GM18870 (cell line): ENCODE results near the gene SHLD3.
A peak's percentile ranks its signal among the peaks of the same experiment; 100 is the strongest.
"Not testable (repeated sequence)": the region's sequence is repeated elsewhere in the genome, so short reads cannot be mapped to it uniquely, and the experiment has no call there.

Experiments
- ATAC-seq: cut with Tn5 transposase; IDR thresholded peaks from one replicate; pipeline ENCODE4 v1.9.1; 2021; ENCODE audit warnings: moderate library complexity; ENCODE audit not compliant: unreplicated experiment

SHLD3 gene, protein sequence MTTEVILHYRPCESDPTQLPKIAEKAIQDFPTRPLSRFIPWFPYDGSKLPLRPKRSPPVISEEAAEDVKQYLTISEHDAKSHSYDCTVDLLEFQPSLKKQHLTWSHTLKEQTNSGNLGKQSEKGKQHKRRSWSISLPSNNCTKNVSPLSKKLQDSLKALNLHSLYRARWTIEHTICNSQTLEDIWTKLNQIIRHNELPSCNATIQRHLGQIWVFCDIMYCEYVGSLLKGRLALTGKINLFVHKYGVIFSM

DNA sequence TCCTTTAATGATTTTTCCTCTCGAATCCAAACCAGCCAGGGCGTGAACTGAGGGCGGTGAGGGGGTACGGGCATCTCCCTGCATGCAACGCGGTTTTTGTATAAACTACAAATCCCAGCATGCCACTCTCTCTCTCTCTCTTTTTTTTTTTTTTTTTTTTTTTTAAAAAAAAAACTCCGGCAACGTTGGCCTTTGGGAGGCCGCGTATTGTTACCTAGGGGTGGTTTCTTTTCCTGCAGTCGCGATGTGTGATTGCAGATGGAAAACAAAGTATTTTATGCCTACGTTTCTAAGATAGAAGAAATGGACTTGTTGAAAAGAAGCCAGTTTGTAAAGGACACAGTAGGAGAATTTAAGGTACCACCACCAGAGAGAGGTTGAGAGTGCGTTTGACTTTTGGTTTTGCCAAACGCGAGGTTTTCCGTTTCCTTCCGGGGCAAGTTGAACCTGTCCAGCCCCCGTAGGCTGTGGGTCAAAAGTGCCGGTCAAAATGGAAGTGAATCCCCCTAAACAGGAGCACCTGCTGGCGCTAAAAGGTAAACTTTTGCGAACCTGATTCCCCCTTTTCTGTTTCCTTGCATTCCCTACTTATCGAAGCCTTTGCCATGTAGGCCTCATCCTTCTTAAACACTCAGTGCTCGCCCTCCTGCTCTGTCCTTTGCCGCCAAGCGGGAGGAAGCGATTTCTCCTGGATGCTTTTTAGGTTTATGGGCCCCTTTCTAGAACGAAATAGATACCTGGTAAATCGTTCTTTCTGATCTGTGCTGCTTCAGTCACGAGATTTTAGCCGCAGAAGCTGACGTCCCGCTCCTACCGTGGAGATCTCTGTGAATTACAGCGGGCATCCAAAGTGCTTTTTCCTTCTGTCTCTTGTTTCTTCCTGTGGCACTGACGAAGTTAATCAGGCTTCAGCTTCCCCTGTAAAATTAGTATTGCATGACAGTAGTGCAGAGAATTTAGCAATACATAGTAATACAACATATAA lies at the start of gene SHLD3, which contains the start of gene TRAPPC13:
SHLD3 (plus strand) TSS at position 457 of the 985 bp plus-strand sequence. CDS start 4,561 bp downstream, outside the sequence.
TRAPPC13 (plus strand) TSS at position 457 of the 985 bp plus-strand sequence; CDS start at position 491, 34 bp downstream.
- peak; percentile 76 for ATAC-seq

DNA sequence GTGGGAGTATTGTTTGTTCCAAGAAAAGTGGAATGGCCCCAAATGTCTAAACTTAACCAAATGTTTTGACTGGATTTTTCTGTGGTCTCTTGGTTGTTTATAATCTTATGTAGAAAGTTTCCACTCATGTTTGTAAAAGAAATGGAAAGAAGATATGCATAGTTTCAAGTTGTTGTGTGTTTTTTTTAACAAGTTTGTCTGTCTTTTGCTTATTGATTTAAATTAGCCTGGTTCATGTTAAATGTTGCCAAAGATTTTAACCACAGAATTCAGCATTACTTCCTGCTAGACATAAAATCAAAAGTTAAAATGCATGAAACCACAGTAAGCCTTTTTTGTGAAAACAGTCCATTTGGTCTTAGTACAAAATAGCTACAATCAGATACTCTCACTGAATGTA lies 47.7 kb upstream of the SHLD3 start:
- ATAC-seq, result no peak

DNA sequence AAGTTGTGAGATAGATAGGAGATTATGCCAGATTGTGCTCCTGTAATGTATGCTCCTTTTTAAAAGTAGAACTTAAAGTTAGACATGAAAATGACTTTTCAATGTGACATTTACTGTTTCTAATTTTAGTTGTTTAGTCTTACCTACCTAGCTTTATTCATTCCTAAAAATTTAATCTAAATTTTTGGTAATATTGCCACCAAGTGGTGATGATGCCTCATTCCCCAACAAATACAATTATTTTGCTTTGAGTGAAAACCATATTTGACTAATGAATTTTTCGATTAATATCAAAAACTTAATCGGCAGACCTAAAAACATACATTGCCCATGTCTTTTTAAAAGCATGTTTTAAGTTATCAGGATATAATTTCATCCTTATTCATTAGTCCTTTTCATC lies 36.1 kb upstream of the SHLD3 start:
- ATAC-seq, result no peak

GRCh38 chr5:65601761-65602160 lies 23.1 kb upstream of the SHLD3 start:
- not testable (repeated sequence) for ATAC-seq

- ATAC-seq, result no peak
Observed at GRCh38 chr5:65611524-65611923, 13.3 kb upstream of the SHLD3 start.

GRCh38 chr5:65612298-65612907 lies 12.4 kb upstream of the SHLD3 start:
- ATAC-seq, result no peak

GRCh38 chr5:65620021-65620420 lies 4.8 kb upstream of the SHLD3 start:
- no peak for ATAC-seq

DNA sequence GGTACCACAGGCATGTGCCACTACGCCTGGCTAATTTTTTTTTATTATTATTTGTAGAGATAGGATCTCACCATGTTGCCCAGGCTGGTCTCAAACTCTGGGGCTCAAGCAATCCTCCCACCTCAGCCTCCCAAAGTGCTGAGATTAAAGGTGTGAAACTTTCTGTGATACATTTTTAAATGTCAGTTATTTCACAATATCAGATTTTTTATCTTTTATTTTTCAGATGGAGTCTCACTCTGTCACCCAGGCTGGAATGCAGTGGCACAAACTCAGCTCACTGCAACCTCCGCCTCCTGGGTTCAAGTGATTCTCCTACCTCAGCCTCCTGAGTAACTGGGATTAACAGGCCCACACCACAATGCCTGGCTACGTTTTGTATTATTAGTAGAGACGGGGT lies 2.9 kb upstream of the SHLD3 start:
- not testable (repeated sequence) for ATAC-seq

DNA sequence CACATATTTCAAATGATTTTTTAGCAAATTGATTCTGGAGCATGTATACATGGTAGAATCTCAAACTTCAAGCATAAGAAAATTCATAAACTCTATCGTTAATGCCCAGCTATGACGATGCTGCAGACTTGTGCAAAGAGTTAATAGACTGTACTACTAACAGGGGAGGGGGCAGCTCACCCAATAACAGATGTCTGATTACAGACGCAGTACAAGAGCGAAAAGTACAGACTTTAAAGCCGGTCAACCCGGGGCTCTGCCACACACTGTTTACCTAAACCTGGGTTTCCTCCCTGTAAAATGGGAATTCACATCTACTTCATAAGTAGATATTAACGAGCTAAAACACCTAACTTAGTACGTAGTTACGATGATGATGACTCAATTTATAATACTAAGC lies 1.3 kb upstream of the SHLD3 start:
- no peak for ATAC-seq

DNA sequence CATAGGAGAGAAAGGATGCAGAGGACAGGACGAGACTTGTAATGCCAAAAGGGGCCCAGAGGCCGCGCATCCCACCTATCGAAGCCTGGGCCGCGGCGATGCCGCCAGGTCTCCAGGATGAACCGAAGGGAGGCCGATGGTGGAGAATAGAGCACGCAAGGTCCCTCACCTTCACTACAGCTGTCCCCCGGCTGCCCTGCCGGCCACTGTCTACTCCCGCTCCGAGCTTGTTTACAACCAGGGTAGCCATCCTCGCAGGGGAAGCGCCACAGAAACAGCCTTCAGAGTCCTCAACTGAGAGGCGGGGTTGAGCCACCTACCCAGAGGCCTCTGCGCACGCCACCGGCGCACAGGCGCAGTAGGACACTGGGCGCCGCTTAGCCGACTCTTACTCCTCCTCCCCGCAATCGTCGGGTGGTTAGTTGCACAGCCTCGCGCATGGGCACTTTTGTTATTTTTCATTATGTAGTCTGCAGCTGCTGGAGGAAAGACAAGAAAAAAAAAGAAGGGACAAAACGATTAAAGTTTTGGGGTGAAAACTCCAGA lies 729 bp upstream of the SHLD3 start, which contains the start of gene TRIM23:
TRIM23 (minus strand) TSS at position 309 of the 546 bp plus-strand sequence; CDS start at position 250, 59 bp downstream.
- peak; percentile 85 for ATAC-seq

GRCh38 chr5:65625743-65626142 lies 916 bp downstream of the SHLD3 start:
- no peak for ATAC-seq

DNA sequence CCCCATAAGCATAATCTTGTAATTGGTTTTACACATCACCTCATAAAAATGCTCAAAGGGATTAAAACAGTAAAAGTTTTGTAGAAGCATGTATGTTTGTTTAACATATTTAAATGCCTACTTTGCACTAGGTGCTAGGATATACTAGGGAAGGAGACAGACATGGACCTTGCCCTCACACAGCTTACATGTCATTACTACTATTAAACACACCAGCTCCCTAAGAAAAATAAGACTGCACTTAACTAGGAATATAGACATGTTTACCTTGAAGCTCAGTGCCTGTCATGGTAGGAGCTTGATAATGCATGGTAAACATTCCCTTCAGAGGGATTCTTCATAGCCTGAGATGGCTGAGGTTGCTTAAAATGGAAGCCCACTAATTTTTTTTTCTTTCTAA lies 6.2 kb downstream of the SHLD3 start:
- ATAC-seq, result no peak

- ATAC-seq, result no peak
Observed at GRCh38 chr5:65640240-65640639, 15.4 kb downstream of the SHLD3 start.

DNA sequence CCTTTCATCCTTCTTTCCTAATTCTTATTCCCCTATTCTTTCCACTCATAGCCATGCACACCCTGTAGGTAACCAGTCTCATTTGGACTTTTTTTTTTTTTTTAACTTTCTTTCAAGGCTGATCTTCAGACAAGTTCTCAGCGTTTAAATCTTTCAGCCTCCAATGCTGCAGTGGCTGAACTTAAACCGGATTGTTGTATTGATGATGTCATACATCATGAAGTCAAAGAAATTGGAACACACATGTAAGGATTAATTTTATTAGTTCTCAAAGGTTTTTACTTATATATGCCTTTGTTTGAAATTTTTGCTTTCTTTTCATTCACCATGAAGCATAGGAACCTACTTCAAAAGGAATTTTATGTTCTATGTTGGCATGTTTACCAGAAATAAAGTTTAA lies 22.1 kb downstream of the SHLD3 start:
- no peak for ATAC-seq

GRCh38 chr5:65647941-65648340 lies 23.1 kb downstream of the SHLD3 start:
- no peak for ATAC-seq

DNA sequence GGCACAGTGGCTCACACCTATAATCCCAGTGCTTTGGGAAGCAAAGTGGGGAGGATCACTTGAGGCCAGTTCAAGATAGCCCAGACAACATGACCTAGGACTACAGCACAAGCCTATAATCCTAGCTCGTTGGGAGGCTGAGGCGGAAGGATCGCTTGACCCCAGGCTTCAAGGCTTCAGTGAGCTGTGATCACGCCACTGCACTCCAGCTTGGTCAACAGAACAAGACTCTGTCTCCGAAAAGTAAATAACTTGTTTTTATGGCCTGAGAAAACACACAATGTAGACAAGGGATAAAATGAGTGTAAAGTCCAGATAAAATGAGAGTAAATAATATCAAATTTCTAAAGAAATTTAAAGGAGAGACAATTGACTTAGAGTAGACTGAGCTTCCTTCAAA lies 26.3 kb downstream of the SHLD3 start:
- no peak for ATAC-seq

DNA sequence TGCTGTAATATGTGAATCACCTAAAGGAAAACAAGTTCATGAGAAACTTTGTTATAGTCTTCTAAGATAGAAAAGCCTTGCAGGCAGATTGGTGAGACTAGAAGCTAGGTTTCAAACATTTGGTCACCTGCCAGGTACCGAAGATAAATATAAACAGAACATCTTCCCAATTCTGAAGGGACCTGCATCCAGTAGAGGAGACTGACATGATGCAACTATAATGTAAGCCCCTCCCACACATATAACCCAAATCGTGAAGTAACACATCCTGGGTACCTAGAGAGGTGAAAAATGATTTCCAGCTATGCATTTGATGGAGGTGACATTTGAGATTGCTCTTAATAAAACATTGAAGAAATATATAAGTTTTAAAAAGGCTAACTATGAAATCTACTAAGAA lies 29.9 kb downstream of the SHLD3 start:
- ATAC-seq, result no peak

DNA sequence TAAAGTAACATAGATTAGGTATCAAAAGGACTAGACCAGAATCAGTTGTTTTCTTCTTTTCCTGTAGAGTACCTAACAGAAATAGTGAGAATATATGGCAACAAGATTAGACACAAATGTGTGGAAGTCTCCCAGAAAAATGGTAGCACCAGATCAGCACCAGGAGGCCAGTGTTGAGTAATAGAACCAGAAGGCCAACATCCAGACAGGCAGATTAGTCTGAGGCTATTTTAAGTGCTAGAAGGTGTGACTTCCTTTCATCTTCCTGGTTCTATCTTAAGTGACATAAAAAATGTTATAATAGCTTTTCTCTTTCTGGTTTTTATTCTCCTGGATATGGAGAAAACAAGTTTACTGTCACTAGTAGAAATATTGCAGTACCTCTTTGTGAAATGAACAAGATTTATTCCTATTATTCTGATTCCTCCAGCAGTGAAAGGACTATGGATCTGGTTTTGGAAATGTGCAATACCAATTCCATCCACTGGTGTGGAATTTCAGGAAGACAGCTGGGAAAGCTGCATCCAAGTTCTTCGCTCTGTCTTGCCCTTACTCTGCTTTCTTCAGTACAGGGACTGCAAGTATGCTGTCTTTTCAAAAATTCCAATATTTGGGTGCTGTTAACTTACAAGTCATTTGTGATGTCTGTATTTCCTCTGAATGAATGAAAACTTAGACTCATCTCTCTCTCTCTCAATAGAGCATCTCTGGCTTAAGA lies 39.1 kb downstream of the SHLD3 start:
- no peak for ATAC-seq

DNA sequence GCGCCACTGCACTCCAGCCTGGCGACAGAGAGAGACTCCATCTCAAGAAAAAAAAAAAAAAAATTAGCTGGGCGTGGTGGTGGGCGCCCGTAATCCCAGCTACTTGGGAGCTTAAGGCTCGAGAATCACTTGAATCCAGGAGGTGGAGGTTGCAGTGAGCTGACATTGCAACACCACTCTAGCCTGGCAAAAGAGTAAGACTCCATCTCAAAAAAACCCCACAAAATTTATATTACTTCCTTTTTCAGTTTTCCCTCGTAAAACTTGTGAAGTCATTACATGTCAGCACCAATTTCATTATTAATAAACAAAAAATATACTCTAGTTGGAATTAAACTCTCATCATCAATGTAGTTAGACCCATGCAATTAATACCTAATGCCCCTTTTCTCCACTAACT lies 43.9 kb downstream of the SHLD3 start:
- ATAC-seq, result no peak

DNA sequence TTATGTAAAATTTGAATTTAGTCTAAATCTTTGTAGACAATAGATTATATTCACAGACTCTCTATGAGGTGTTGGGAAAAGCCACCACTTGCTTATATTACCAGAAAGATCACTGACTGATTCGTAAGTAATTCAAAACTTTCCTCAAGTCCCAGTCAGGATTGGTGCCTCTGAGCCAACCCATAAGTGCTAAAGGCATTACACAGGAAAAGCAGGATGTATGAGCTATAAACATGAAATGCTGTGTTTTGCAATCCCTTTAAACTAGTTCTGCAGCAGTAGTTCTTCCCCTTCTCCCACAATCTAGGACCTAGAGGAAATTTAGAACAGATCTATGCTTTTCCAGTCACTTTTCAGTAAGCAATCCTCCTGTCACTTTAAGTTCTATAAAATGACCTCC lies 48.0 kb downstream of the SHLD3 start:
- no peak for ATAC-seq
